Activated B cell treated with CpG ODN at 0.5 μM for 24 hours (primary cell): ENCODE results near the gene ASMTL. TPM values are rescaled to one million over a fixed set of nuclear protein-coding genes. Genes with fewer than 3 reads are reported as not detected.

Source experiments
- ATAC-seq: fragments of 200-7000 bp; cut with Tn5 transposase; one replicate; pipeline ENCODE4 v1.10.0; 2021; ENCODE audit warnings: low read depth, mild to moderate bottlenecking, moderate library complexity
- CTCF ChIA-PET: fragments of 350-600 bp; sonication (Branson Sonifier 250); formaldehyde crosslinking; loops from one replicate; lab custom pipeline; 2021; ENCODE audit warnings: antibody characterized with exemption; lab: Charles Lee
- POLR2A ChIA-PET: fragments of 350-600 bp; sonication (Branson Sonifier 250); formaldehyde crosslinking; loops from one replicate; lab custom pipeline; 2021; ENCODE audit warnings: antibody characterized with exemption; lab: Charles Lee
- DNase-seq: peaks from one replicate; pipeline ENCODE4 v3.0.0; 2022
- H3K27ac Mint-ChIP-seq: one replicate; pipeline ENCODE4 v1.8.0; 2020; ENCODE audit warnings: mixed read lengths
- H3K27me3 Mint-ChIP-seq: one replicate; pipeline ENCODE4 v1.8.0; 2021; ENCODE audit warnings: mixed read lengths
- H3K36me3 Mint-ChIP-seq: one replicate; pipeline ENCODE4 v1.8.0; 2021; ENCODE audit warnings: low read depth, mixed read lengths
- H3K4me1 Mint-ChIP-seq: one replicate; pipeline ENCODE4 v1.8.0; 2021; ENCODE audit warnings: mixed read lengths
- H3K4me3 Mint-ChIP-seq: one replicate; pipeline ENCODE4 v1.8.0; 2020; ENCODE audit warnings: mild to moderate bottlenecking, mixed read lengths
- H3K9me3 Mint-ChIP-seq: one replicate; pipeline ENCODE4 v1.8.0; 2020; ENCODE audit warnings: mixed read lengths
- intact Hi-C: fragments of 100-400 bp; cut with micrococcal nuclease; formaldehyde crosslinking; loops from one replicate; pipeline ENCODE4 v1.15.1; 2024
- total RNA-seq: library from RNA; stranded (reverse); gene quantifications from 2 replicates; pipeline ENCODE4 v1.2.3, GENCODE V29; 2022
- TF ChIP-seq, protein P1 (sequence below): fragments of 200-600 bp; IDR thresholded peaks from one replicate; pipeline ENCODE4 v1.8.0; 2022; ENCODE audit warnings: antibody characterized with exemption, mild to moderate bottlenecking

The ASMTL gene
- total RNA-seq, 1 donor from 2014 or later, result 52.1 TPM

DNA sequence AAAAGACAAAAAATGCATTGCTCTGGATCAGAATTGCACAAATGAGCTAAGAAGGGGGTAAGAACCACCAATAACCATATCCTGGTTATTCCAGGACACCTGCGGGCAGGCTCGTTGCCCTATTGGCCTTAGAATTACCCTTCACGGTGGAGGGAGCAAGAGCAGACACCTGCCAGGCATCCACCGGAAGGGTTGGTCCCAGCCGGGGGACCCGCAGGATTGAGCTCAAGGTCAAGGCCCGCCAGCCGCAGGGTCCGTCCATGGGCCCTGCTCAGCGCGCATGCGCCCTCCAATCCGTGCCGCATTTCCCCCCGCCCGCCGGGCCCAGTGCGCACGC, 61.4 kb downstream of the ASMTL start:
- intact Hi-C loops, result loop anchor here (5.0 kb wide), 2 partner anchors 1126 to 1301 kb away; partner anchors contain the start of gene CD99
- Mint-ChIP-seq H3K4me3 (peak overlapping the region; percentile 93), H3K27ac (peak overlapping the region; percentile 93), H3K9me3 (no peaks in the 10 kb centered on the region), H3K27me3 (no peaks in the 10 kb centered on the region), H3K36me3 (peaks cover 62% of the 10 kb centered on the region), H3K4me1 (peaks cover 47% of the 10 kb centered on the region)
- DNase-seq (peak; percentile 99), ATAC-seq (no peak)
- CTCF ChIA-PET, result no interaction called here
- POLR2A ChIA-PET, result no interaction called here
- TF ChIP-seq, protein P1, sequence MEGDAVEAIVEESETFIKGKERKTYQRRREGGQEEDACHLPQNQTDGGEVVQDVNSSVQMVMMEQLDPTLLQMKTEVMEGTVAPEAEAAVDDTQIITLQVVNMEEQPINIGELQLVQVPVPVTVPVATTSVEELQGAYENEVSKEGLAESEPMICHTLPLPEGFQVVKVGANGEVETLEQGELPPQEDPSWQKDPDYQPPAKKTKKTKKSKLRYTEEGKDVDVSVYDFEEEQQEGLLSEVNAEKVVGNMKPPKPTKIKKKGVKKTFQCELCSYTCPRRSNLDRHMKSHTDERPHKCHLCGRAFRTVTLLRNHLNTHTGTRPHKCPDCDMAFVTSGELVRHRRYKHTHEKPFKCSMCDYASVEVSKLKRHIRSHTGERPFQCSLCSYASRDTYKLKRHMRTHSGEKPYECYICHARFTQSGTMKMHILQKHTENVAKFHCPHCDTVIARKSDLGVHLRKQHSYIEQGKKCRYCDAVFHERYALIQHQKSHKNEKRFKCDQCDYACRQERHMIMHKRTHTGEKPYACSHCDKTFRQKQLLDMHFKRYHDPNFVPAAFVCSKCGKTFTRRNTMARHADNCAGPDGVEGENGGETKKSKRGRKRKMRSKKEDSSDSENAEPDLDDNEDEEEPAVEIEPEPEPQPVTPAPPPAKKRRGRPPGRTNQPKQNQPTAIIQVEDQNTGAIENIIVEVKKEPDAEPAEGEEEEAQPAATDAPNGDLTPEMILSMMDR, result no peak

DNA sequence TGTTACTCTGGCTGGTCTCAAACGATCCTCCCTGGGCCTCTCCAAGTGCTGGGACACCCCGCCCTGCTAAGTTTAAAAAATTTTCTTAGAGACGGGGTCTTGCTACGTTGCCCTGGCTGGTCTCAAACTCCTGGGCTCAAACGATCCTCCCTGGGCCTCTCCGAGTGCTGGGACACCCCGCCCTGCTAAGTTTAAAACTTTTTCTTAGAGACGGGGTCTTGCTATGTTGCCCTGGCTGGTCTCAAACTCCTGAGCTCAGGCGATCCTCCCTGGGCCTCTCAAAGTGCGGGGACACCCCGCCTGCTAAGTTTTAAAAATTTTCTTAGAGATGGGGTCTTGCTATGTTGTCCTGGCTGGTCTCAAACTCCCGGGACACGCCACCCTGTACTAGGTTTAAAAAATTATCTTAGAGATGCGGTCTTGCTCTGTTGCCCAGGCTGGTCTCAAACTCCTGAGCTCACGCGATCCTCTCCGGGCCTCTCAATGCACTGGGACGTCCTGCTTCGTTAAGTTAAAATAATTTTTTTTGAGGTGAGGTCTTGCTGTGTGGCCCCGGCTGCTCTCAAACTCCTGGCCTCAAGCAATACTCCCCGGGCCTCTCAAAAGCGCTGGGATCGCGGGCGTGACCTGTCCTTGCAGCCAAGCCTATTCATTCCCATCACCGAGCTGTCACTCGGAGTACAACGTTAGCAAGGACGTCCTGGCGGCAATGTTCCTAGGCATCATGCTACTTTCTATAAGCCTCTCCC, 61.9 kb downstream of the ASMTL start:
- ChIA-PET CTCF (no interaction called here), POLR2A (no interaction called here)
- H3K27ac Mint-ChIP-seq, result peak overlapping the region; percentile 93
- no peaks in the 10 kb centered on the region for H3K27me3 Mint-ChIP-seq
- intact Hi-C loops, result loop anchor here (5.0 kb wide), 2 partner anchors 1127 to 1302 kb away; partner anchors contain the start of gene CD99
- peak overlapping the region; percentile 93 for H3K4me3 Mint-ChIP-seq
- H3K36me3 Mint-ChIP-seq, result peaks cover 61% of the 10 kb centered on the region
- H3K4me1 Mint-ChIP-seq, result peaks cover 47% of the 10 kb centered on the region
- ATAC-seq (no peak), DNase-seq (peak; percentile 10)
- H3K9me3 Mint-ChIP-seq, result no peaks in the 10 kb centered on the region
- TF ChIP-seq, protein P1, result no peak

DNA sequence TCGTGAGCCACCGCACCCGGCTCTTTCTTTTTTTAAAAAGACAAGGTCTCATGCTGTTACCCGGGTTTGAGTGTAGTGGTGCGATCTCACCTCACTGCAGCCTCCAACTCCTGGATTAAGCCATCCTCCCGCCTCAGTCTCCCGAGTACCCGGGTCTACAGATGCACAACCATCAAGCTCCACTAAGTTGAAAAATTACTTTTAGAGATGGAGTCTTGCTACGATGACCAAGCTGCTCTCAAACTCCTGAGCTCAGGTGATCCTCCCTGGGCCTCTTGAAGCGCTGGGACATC, 62.8 kb downstream of the ASMTL start:
- intact Hi-C loops, result loop anchor here (5.0 kb wide), 2 partner anchors 1127 to 1302 kb away; partner anchors contain the start of gene CD99
- CTCF ChIA-PET, result no interaction called here
- H3K4me3 Mint-ChIP-seq, result no peak overlapping the region
- H3K27me3 Mint-ChIP-seq, result no peaks in the 10 kb centered on the region
- no peak overlapping the region for H3K27ac Mint-ChIP-seq
- peaks cover 47% of the 10 kb centered on the region for H3K4me1 Mint-ChIP-seq
- no peaks in the 10 kb centered on the region for H3K9me3 Mint-ChIP-seq
- ATAC-seq (no peak), DNase-seq (peak; percentile 11)
- POLR2A ChIA-PET, result no interaction called here
- peaks cover 64% of the 10 kb centered on the region for H3K36me3 Mint-ChIP-seq
- TF ChIP-seq, protein P1, result no peak

DNA sequence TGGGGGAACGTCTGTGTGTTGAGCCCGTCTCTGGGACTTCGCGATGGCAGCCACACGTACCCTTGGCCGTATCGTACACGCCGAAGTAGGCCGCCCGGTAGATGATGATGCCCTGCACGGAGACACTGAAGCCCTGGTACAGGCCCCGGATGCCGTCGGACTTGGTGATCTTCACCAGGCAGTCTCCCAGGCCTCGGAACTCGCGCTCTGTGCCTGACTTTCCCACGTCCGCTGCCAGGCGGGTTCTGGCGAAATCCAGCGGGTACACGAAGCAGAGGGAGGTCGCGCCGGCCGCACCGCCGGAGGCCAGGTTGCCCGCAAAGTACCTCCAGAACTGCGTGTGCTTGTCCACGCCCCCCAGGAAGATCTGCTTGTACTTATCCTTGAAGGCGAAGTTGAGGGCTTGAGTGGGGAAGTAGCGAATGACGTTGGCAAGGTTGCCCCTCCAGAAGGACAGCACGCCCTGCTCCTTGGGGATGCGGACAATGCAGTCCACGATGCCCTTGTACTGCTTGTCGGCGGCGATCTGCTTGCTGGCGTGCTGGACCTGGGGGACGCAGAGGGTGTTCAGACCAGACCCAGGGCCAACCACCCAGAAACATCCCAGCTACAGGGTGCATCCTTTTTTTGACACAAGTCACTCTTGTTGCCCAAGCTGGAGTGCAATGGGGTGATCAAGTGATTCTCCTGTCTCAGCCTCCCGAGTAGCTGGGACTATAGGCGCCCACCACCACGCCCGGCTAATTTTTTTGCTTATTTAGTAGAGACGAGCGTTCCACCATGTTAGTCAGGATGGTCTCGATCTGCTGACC, 63.3 kb downstream of the ASMTL start:
- H3K9me3 Mint-ChIP-seq, result no peaks in the 10 kb centered on the region
- ChIA-PET CTCF (no interaction called here), POLR2A (no interaction called here)
- H3K27me3 Mint-ChIP-seq, result no peaks in the 10 kb centered on the region
- H3K36me3 Mint-ChIP-seq, result peaks cover 69% of the 10 kb centered on the region
- H3K27ac Mint-ChIP-seq, result no peak overlapping the region
- DNase-seq (peak; percentile 14), ATAC-seq (no peak)
- no peak overlapping the region for H3K4me3 Mint-ChIP-seq
- intact Hi-C loops, result no loop called here
- peaks cover 45% of the 10 kb centered on the region for H3K4me1 Mint-ChIP-seq
- TF ChIP-seq, protein P1, result no peak

DNA sequence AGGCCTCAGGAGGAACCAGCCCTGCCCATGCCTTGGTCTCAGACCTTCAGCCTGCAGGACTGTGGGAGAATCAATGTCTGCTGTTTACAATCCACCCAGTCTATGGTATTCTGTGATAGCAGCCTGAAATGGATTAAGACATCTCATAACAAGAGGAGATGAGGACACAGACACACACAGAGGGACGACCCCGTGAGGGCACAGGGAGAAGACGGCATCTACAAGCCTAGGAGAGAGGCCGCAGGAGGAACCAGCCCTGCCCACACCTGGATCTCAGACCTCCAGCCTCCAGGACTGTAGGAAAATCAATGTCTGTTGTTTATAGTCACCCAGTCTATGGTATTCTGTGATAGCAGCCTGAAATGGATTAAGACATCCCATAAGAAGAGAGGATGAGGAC, 64.1 kb downstream of the ASMTL start:
- intact Hi-C loops, result no loop called here
- no peaks in the 10 kb centered on the region for H3K27me3 Mint-ChIP-seq
- peak overlapping the region; percentile 15 for H3K4me3 Mint-ChIP-seq
- ATAC-seq (no peak), DNase-seq (no peak)
- TF ChIP-seq, protein P1, result no peak
- CTCF ChIA-PET, result no interaction called here
- H3K27ac Mint-ChIP-seq, result no peak overlapping the region
- H3K4me1 Mint-ChIP-seq, result peaks cover 42% of the 10 kb centered on the region
- peaks cover 75% of the 10 kb centered on the region for H3K36me3 Mint-ChIP-seq
- POLR2A ChIA-PET, result no interaction called here
- H3K9me3 Mint-ChIP-seq, result no peaks in the 10 kb centered on the region
